ENCODE results near the gene MTHFD1.
"Not testable (repeated sequence)": the region's sequence is repeated elsewhere in the genome, so short reads cannot be mapped to it uniquely, and the experiment has no call there.

Gene MTHFD1

GRCh38 chr14:64363265-64363846 lies 24.8 kb upstream of the MTHFD1 start:
- Histone ChIP-seq H3K36me3 (no peaks in the 10 kb centered on the region), H3K9me3 (ENCODE audit: severe bottlenecking) (no peaks in the 10 kb centered on the region), H3K27ac (no peak overlapping the region), H3K4me3 (ENCODE audit: low read depth, low read length) (no peak overlapping the region), H3K27me3 (ENCODE audit: insufficient read depth, low read depth, severe bottlenecking) (no peaks in the 10 kb centered on the region)
- DNase-seq: no peak
- TF ChIP-seq CTCF (IDR thresholded peaks at IDR 0.05; ENCODE audit: low read depth, low read length): no peak

- H3K4me3 ChIP-seq (ENCODE audit: low read depth, low read length): no peak overlapping the region
- no peaks in the 10 kb centered on the region for H3K27me3 ChIP-seq (ENCODE audit: insufficient read depth, low read depth, severe bottlenecking)
- H3K9me3 ChIP-seq (ENCODE audit: severe bottlenecking): no peaks in the 10 kb centered on the region
- TF ChIP-seq CTCF (IDR thresholded peaks at IDR 0.05; ENCODE audit: low read depth, low read length): no peak
- H3K36me3 ChIP-seq: no peaks in the 10 kb centered on the region
- H3K27ac ChIP-seq: no peak overlapping the region
- DNase-seq: no peak
Observed at GRCh38 chr14:64364907-64365306, 23.2 kb upstream of the MTHFD1 start.

- H3K36me3 ChIP-seq; DNase-seq; H3K4me3 ChIP-seq (ENCODE audit: low read depth, low read length); H3K27me3 ChIP-seq (ENCODE audit: insufficient read depth, low read depth, severe bottlenecking); H3K27ac ChIP-seq; H3K9me3 ChIP-seq (ENCODE audit: severe bottlenecking): not testable (repeated sequence)
Observed at GRCh38 chr14:64365358-64365889, 22.7 kb upstream of the MTHFD1 start.

- no peak overlapping the region for H3K27ac ChIP-seq
- no peaks in the 10 kb centered on the region for H3K27me3 ChIP-seq (ENCODE audit: insufficient read depth, low read depth, severe bottlenecking)
- no peaks in the 10 kb centered on the region for H3K36me3 ChIP-seq
- H3K4me3 ChIP-seq (ENCODE audit: low read depth, low read length): no peak overlapping the region
- no peak for TF ChIP-seq CTCF (IDR thresholded peaks at IDR 0.05; ENCODE audit: low read depth, low read length)
- no peaks in the 10 kb centered on the region for H3K9me3 ChIP-seq (ENCODE audit: severe bottlenecking)
- no peak for DNase-seq
Observed at GRCh38 chr14:64369201-64369600, 19.0 kb upstream of the MTHFD1 start.

- Histone ChIP-seq H3K36me3 (peaks cover 26% of the 10 kb centered on the region), H3K4me3 (ENCODE audit: low read depth, low read length) (peak overlapping the region; percentile 83), H3K27me3 (ENCODE audit: insufficient read depth, low read depth, severe bottlenecking) (no peaks in the 10 kb centered on the region), H3K9me3 (ENCODE audit: severe bottlenecking) (no peaks in the 10 kb centered on the region), H3K27ac (peak overlapping the region; percentile 91)
- TF ChIP-seq CTCF (IDR thresholded peaks at IDR 0.05; ENCODE audit: low read depth, low read length): no peak
- no peak for DNase-seq
Observed at GRCh38 chr14:64387232-64387781, 846 bp upstream of the MTHFD1 start.

- Histone ChIP-seq H3K4me3 (ENCODE audit: low read depth, low read length) (peak overlapping the region; percentile 83), H3K27me3 (ENCODE audit: insufficient read depth, low read depth, severe bottlenecking) (no peaks in the 10 kb centered on the region), H3K36me3 (peaks cover 34% of the 10 kb centered on the region), H3K27ac (peak overlapping the region; percentile 91), H3K9me3 (ENCODE audit: severe bottlenecking) (no peaks in the 10 kb centered on the region)
- TF ChIP-seq CTCF (IDR thresholded peaks at IDR 0.05; ENCODE audit: low read depth, low read length): no peak
- no peak for DNase-seq
Observed at GRCh38 chr14:64388533-64389285, 556 bp downstream of the MTHFD1 start.

All from WERI-Rb-1 (cell line).